SH-SY5Y (cell line): ENCODE results near the gene LETM1.

Experiments used
- GATA2 ChIP-seq: IDR thresholded peaks from 2 replicates; pipeline ENCODE4 v1.6.1; 2011; ENCODE audit warnings: mild to moderate bottlenecking, low read depth, low read length
- GATA3 ChIP-seq: IDR thresholded peaks from 2 replicates; pipeline ENCODE4 v1.6.1; 2011; ENCODE audit warnings: low read depth, mild to moderate bottlenecking, low read length, moderate library complexity

GRCh38 chr4:1831331-1831730 lies 24.6 kb downstream of the LETM1 start:
- TF ChIP-seq GATA2 (no peak), GATA3 (no peak)
